HEK293 (cell line): ENCODE data around the gene PLEKHG4.
A peak's percentile ranks its signal among the peaks of the same experiment; 100 is the strongest.

ENCODE experiments used
- CTCF ChIA-PET: fragments of 350-600 bp; formaldehyde crosslinking; extraction: SDS; loops from one replicate; lab custom pipeline; 2021; ENCODE audit warnings: antibody characterized with exemption; lab: Yijun Ruan, JAX
- POLR2A ChIA-PET: fragments of 300-600 bp; formaldehyde crosslinking; extraction: SDS; loops from one replicate; lab custom pipeline; 2020; ENCODE audit warnings: antibody characterized with exemption, inconsistent platforms; lab: Yijun Ruan, JAX
- H3K27ac ChIP-seq: fragments of 200-500 bp; sonication (Bioruptor generic); 2 replicates; pipeline ENCODE4 v1.5.1; 2014; ENCODE audit warnings: low read depth, low read length, control low read depth, inconsistent platforms; ENCODE audit errors: extremely low read depth
- H3K36me3 ChIP-seq, 2 experiments: fragments of 200-500 bp in 1 of 2; sonication (Bioruptor generic) in 1 of 2; 1 replicate in 1 of 2; 2 replicates in 1 of 2; pipeline ENCODE4 v1.5.1; 2014 to 2017; ENCODE audit warnings: inconsistent platforms in 2 of 2, low read length in 2 of 2; ENCODE audit not compliant: control insufficient read depth in 2 of 2, insufficient read depth in 1 of 2
- H3K4me1 ChIP-seq: fragments of 200-500 bp; sonication (Bioruptor generic); 2 replicates; pipeline ENCODE4 v1.5.1; 2014; ENCODE audit warnings: mild to moderate bottlenecking, low read length, inconsistent platforms; ENCODE audit not compliant: control insufficient read depth, insufficient read depth
- H3K4me3 ChIP-seq: 2 replicates; pipeline ENCODE4 v1.5.1; 2011; ENCODE audit warnings: low read depth, mild to moderate bottlenecking, control low read depth, low read length, moderate library complexity
- H3K9me3 ChIP-seq: fragments of 200-500 bp; sonication (Bioruptor generic); 2 replicates; pipeline ENCODE4 v1.5.1; 2014; ENCODE audit warnings: low read depth, low read length, inconsistent platforms; ENCODE audit not compliant: control insufficient read depth, insufficient read depth
- HOXA7 ChIP-seq: sonication (generic); formaldehyde crosslinking; IDR thresholded peaks from 2 replicates; pipeline ENCODE4 v1.8.1; 2022; ENCODE audit warnings: missing genetic modification reagents, borderline replicate concordance
- KLF10 ChIP-seq: fragments of 450-650 bp; IDR thresholded peaks from 2 replicates; pipeline ENCODE4 v1.5.1; 2018; ENCODE audit warnings: missing biosample characterization, mild to moderate bottlenecking, missing genetic modification characterization
- KLF9 ChIP-seq: fragments of 450-650 bp; formaldehyde crosslinking; IDR thresholded peaks from 2 replicates; pipeline ENCODE4 v1.5.1; 2016; ENCODE audit warnings: missing biosample characterization, missing genetic modification characterization, low read depth
- SP2 ChIP-seq: fragments of 450-650 bp; formaldehyde crosslinking; IDR thresholded peaks from 2 replicates; pipeline ENCODE4 v1.5.1; 2016; ENCODE audit warnings: missing biosample characterization, missing genetic modification characterization
- SP7 ChIP-seq: fragments of 450-650 bp; formaldehyde crosslinking; IDR thresholded peaks from 2 replicates; pipeline ENCODE4 v1.5.1; 2016; ENCODE audit warnings: missing biosample characterization, missing genetic modification characterization
- TCF7L2 ChIP-seq: IDR thresholded peaks from 2 replicates; pipeline ENCODE4 v1.6.1; 2011; ENCODE audit warnings: low read depth, mild to moderate bottlenecking, inconsistent platforms, low read length, moderate library complexity, borderline replicate concordance
- ZBTB17 ChIP-seq: fragments of 450-650 bp; formaldehyde crosslinking; IDR thresholded peaks from 2 replicates; pipeline ENCODE4 v1.5.1; 2016; ENCODE audit warnings: missing biosample characterization, missing genetic modification characterization
- ZBTB48 ChIP-seq: fragments of 450-650 bp; formaldehyde crosslinking; IDR thresholded peaks from 2 replicates; pipeline ENCODE4 v1.5.1; 2016; ENCODE audit warnings: missing biosample characterization, missing genetic modification characterization
- ZFHX2 ChIP-seq: fragments of 450-650 bp; formaldehyde crosslinking; conservative IDR thresholded peaks from 2 replicates; pipeline ENCODE4 v1.5.1; 2016; ENCODE audit warnings: missing biosample characterization, missing genetic modification characterization
- ZNF112 ChIP-seq: fragments of 450-650 bp; formaldehyde crosslinking; IDR thresholded peaks from 2 replicates; pipeline ENCODE4 v1.5.0; 2017; ENCODE audit warnings: missing biosample characterization, missing genetic modification characterization
- ZNF146 ChIP-seq: fragments of 450-650 bp; formaldehyde crosslinking; IDR thresholded peaks from 2 replicates; pipeline ENCODE4 v1.5.1; 2016; ENCODE audit warnings: missing biosample characterization, missing genetic modification characterization
- ZNF155 ChIP-seq: fragments of 450-650 bp; formaldehyde crosslinking; IDR thresholded peaks from 2 replicates; pipeline ENCODE4 v1.5.1; 2016; ENCODE audit warnings: missing biosample characterization, missing genetic modification characterization
- ZNF169 ChIP-seq: fragments of 450-650 bp; formaldehyde crosslinking; IDR thresholded peaks from 2 replicates; pipeline ENCODE4 v1.5.1; 2016; ENCODE audit warnings: missing biosample characterization, missing genetic modification characterization
- ZNF184 ChIP-seq: fragments of 450-650 bp; IDR thresholded peaks from 2 replicates; pipeline ENCODE4 v1.5.1; 2018; ENCODE audit warnings: missing biosample characterization, mild to moderate bottlenecking, missing genetic modification characterization
- ZNF23 ChIP-seq: fragments of 450-650 bp; formaldehyde crosslinking; IDR thresholded peaks from 2 replicates; pipeline ENCODE4 v1.5.1; 2016; ENCODE audit warnings: missing biosample characterization, missing genetic modification characterization, borderline replicate concordance
- ZNF24 ChIP-seq: fragments of 450-650 bp; formaldehyde crosslinking; IDR thresholded peaks from 2 replicates; pipeline ENCODE4 v1.5.1; 2016; ENCODE audit warnings: missing biosample characterization, missing genetic modification characterization
- ZNF350 ChIP-seq: fragments of 450-650 bp; formaldehyde crosslinking; IDR thresholded peaks from 2 replicates; pipeline ENCODE4 v1.5.0; 2017; ENCODE audit warnings: missing biosample characterization, mild to moderate bottlenecking, missing genetic modification characterization
- ZNF366 ChIP-seq: fragments of 450-650 bp; formaldehyde crosslinking; conservative IDR thresholded peaks from 2 replicates; pipeline ENCODE4 v1.5.1; 2016; ENCODE audit warnings: missing biosample characterization, missing genetic modification characterization
- ZNF521 ChIP-seq: fragments of 450-650 bp; formaldehyde crosslinking; IDR thresholded peaks from 2 replicates; pipeline ENCODE4 v1.5.1; 2017; ENCODE audit warnings: missing biosample characterization, mild to moderate bottlenecking, missing genetic modification characterization
- ZNF561 ChIP-seq: fragments of 450-650 bp; IDR thresholded peaks from 2 replicates; pipeline ENCODE4 v1.5.1; 2018; ENCODE audit warnings: missing biosample characterization, missing genetic modification characterization, borderline replicate concordance
- ZNF654 ChIP-seq: fragments of 450-650 bp; formaldehyde crosslinking; IDR thresholded peaks from 2 replicates; pipeline ENCODE4 v1.5.1; 2016; ENCODE audit warnings: low read depth, missing biosample characterization, missing genetic modification characterization
- ZNF660 ChIP-seq: fragments of 450-650 bp; IDR thresholded peaks from 2 replicates; pipeline ENCODE4 v1.5.1; 2018; ENCODE audit warnings: missing biosample characterization, mild to moderate bottlenecking, missing genetic modification characterization
- ZNF785 ChIP-seq: fragments of 450-650 bp; formaldehyde crosslinking; IDR thresholded peaks from 2 replicates; pipeline ENCODE4 v1.5.1; 2016; ENCODE audit warnings: missing biosample characterization, missing genetic modification characterization
- ZNF792 ChIP-seq: fragments of 450-650 bp; formaldehyde crosslinking; IDR thresholded peaks from 2 replicates; pipeline ENCODE4 v1.5.1; 2016; ENCODE audit warnings: missing biosample characterization, missing genetic modification characterization
- TF ChIP-seq, protein P1 (sequence below): fragments of 450-650 bp; formaldehyde crosslinking; IDR thresholded peaks from 2 replicates; pipeline ENCODE4 v1.5.1; 2016; ENCODE audit warnings: missing biosample characterization, missing genetic modification characterization
- TF ChIP-seq, protein P2 (sequence below): fragments of 450-650 bp; formaldehyde crosslinking; IDR thresholded peaks from 2 replicates; pipeline ENCODE4 v1.5.1; 2016; ENCODE audit warnings: missing biosample characterization, missing genetic modification characterization
- TF ChIP-seq, protein P3 (sequence below): fragments of 450-650 bp; formaldehyde crosslinking; IDR thresholded peaks from 2 replicates; pipeline ENCODE4 v1.5.1; 2016; ENCODE audit warnings: missing biosample characterization, missing genetic modification characterization
- TF ChIP-seq, protein P4 (sequence below): fragments of 450-650 bp; formaldehyde crosslinking; IDR thresholded peaks from 2 replicates; pipeline ENCODE4 v1.5.1; 2016; ENCODE audit warnings: missing biosample characterization, missing genetic modification characterization, low read depth
- TF ChIP-seq, protein P5 (sequence below): fragments of 450-650 bp; formaldehyde crosslinking; IDR thresholded peaks from 2 replicates; pipeline ENCODE4 v1.5.1; 2017; ENCODE audit warnings: missing biosample characterization, missing genetic modification characterization

Gene PLEKHG4

DNA sequence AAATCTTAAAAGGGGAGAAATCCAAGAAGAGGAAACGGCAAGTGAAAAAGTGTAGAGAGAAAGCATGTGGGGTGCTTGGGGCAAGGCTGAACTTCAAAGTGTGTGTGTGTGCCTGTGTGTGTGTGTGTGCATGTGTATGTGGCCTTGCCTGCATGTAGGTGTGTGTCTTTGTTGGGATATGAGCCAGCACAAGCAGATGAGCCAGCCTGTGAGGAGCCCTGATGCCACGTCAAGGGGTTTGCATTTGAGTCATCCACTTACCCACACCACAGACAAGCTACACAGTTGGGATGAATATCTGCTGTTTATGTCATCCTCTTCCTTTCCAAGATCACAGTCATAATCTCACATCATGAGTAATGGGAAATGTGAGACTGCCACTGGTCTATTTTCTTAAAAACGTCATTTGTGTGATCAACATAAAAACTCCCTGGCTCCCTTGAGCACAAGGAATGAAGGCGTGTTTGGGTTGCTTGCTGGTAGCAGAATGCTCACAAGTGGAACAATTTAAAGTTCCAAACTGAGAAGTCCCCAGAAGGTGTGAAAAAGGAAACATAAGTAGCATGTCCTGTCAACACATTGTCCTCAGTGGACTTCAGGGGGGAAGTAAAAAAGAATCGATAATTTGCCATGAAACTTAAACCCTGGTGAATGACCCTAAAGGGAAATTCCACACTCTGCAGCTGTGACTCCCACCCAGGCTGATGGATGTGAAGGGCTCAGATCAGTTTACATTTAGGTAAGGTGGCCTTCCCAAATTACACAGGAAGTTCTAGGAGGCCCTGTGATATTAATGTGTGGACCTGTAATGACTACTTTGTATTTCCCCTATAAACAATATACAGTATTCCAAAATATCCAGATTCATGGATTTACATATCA, 32.5 kb downstream of the PLEKHG4 start:
- Histone ChIP-seq H3K4me1 (peaks cover 8% of the 10 kb centered on the region; the same call in 1 of the 2 replicates), H3K36me3 (no peaks in the 10 kb centered on the region), H3K9me3 (no peaks in the 10 kb centered on the region), H3K4me3 (no peak overlapping the region), H3K27ac (no peak overlapping the region)
- CTCF ChIA-PET, result interaction anchor here (0.6 to 4.3 kb wide), 3 partner anchors 15 to 128 kb away, joined by 3 to 18 read pairs (median 3); partner anchors contain the start of genes KCTD19 and LRRC36
- POLR2A ChIA-PET, result interaction anchor here (1.2 kb wide), 1 partner anchor 15 kb away, joined by 5 read pairs; no protein-coding TSS in a partner anchor
- TF ChIP-seq, protein P1, sequence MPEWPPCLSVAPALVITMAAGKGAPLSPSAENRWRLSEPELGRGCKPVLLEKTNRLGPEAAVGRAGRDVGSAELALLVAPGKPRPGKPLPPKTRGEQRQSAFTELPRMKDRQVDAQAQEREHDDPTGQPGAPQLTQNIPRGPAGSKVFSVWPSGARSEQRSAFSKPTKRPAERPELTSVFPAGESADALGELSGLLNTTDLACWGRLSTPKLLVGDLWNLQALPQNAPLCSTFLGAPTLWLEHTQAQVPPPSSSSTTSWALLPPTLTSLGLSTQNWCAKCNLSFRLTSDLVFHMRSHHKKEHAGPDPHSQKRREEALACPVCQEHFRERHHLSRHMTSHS (tag by site-specific recombination), result no peak
- TF ChIP-seq ZNF146, result 0 out of 2 replicates have a peak, but pooled peaks have one; percentile 14
- no peak for TF ChIP-seq ZNF521
- TF ChIP-seq ZNF24 (tag by site-specific recombination), result peak; percentile 81; the same call in 1 of the 2 replicates
- TF ChIP-seq ZNF169 (tag by site-specific recombination), result 0 out of 2 replicates have a peak, but pooled peaks have one; percentile 44
- TF ChIP-seq ZBTB17 (tag by site-specific recombination), result peak; percentile 66
- TF ChIP-seq KLF10 (tag by site-specific recombination), result peak; percentile 85
- TF ChIP-seq, protein P2, sequence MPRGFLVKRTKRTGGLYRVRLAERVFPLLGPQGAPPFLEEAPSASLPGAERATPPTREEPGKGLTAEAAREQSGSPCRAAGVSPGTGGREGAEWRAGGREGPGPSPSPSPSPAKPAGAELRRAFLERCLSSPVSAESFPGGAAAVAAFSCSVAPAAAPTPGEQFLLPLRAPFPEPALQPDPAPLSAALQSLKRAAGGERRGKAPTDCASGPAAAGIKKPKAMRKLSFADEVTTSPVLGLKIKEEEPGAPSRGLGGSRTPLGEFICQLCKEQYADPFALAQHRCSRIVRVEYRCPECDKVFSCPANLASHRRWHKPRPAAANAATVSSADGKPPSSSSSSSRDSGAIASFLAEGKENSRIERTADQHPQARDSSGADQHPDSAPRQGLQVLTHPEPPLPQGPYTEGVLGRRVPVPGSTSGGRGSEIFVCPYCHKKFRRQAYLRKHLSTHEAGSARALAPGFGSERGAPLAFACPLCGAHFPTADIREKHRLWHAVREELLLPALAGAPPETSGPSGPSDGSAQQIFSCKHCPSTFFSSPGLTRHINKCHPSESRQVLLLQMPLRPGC (tag by site-specific recombination), result peak; percentile 80; the same call in 1 of the 2 replicates
- no peak for TF ChIP-seq ZNF350 (tag by site-specific recombination)
- TF ChIP-seq, protein P3, sequence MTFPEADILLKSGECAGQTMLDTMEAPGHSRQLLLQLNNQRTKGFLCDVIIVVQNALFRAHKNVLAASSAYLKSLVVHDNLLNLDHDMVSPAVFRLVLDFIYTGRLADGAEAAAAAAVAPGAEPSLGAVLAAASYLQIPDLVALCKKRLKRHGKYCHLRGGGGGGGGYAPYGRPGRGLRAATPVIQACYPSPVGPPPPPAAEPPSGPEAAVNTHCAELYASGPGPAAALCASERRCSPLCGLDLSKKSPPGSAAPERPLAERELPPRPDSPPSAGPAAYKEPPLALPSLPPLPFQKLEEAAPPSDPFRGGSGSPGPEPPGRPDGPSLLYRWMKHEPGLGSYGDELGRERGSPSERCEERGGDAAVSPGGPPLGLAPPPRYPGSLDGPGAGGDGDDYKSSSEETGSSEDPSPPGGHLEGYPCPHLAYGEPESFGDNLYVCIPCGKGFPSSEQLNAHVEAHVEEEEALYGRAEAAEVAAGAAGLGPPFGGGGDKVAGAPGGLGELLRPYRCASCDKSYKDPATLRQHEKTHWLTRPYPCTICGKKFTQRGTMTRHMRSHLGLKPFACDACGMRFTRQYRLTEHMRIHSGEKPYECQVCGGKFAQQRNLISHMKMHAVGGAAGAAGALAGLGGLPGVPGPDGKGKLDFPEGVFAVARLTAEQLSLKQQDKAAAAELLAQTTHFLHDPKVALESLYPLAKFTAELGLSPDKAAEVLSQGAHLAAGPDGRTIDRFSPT (tag by site-specific recombination), result peak; percentile 96
- TF ChIP-seq ZNF561 (tag by site-specific recombination), result 0 out of 2 replicates have a peak, but pooled peaks have one; percentile 59
- TF ChIP-seq ZNF184 (tag by site-specific recombination), result peak; percentile 47; the same call in 1 of the 2 replicates
- TF ChIP-seq, protein P4, sequence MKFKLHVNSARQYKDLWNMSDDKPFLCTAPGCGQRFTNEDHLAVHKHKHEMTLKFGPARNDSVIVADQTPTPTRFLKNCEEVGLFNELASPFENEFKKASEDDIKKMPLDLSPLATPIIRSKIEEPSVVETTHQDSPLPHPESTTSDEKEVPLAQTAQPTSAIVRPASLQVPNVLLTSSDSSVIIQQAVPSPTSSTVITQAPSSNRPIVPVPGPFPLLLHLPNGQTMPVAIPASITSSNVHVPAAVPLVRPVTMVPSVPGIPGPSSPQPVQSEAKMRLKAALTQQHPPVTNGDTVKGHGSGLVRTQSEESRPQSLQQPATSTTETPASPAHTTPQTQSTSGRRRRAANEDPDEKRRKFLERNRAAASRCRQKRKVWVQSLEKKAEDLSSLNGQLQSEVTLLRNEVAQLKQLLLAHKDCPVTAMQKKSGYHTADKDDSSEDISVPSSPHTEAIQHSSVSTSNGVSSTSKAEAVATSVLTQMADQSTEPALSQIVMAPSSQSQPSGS (tag by site-specific recombination), result peak; percentile 95
- peak; percentile 45 for TF ChIP-seq ZNF792 (tag by site-specific recombination)
- TF ChIP-seq SP2, result peak; percentile 63
- peak; percentile 82; the same call in 1 of the 2 replicates for TF ChIP-seq ZNF660
- peak; percentile 98 for TF ChIP-seq ZNF366 (tag by site-specific recombination)
- TF ChIP-seq, protein P5, sequence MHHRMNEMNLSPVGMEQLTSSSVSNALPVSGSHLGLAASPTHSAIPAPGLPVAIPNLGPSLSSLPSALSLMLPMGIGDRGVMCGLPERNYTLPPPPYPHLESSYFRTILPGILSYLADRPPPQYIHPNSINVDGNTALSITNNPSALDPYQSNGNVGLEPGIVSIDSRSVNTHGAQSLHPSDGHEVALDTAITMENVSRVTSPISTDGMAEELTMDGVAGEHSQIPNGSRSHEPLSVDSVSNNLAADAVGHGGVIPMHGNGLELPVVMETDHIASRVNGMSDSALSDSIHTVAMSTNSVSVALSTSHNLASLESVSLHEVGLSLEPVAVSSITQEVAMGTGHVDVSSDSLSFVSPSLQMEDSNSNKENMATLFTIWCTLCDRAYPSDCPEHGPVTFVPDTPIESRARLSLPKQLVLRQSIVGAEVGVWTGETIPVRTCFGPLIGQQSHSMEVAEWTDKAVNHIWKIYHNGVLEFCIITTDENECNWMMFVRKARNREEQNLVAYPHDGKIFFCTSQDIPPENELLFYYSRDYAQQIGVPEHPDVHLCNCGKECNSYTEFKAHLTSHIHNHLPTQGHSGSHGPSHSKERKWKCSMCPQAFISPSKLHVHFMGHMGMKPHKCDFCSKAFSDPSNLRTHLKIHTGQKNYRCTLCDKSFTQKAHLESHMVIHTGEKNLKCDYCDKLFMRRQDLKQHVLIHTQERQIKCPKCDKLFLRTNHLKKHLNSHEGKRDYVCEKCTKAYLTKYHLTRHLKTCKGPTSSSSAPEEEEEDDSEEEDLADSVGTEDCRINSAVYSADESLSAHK (tag by site-specific recombination), result peak; percentile 77
- TF ChIP-seq SP7 (tag by site-specific recombination), result peak; percentile 78
- TF ChIP-seq ZNF155 (tag by site-specific recombination), result no peak
- 0 out of 2 replicates have a peak, but pooled peaks have one; percentile 8 for TF ChIP-seq ZNF654
- TF ChIP-seq ZNF112, result no peak
- 0 out of 2 replicates have a peak, but pooled peaks have one; percentile 21 for TF ChIP-seq ZNF785 (tag by site-specific recombination)
- TF ChIP-seq ZBTB48 (tag by site-specific recombination), result peak; percentile 55; the same call in 1 of the 2 replicates
- TF ChIP-seq KLF9 (tag by site-specific recombination), result peak; percentile 31; the same call in 1 of the 2 replicates
- TF ChIP-seq ZFHX2 (tag by site-specific recombination), result peak; percentile 79
- no peak for TF ChIP-seq HOXA7 (CRISPR knock-in tag)
- TF ChIP-seq ZNF23 (tag by site-specific recombination), result no peak
- no peak for TF ChIP-seq TCF7L2
